Measurements from ENCODE around the gene ASPN. TPM values are rescaled to one million over a fixed set of nuclear protein-coding genes. Genes with fewer than 3 reads are reported as not detected.

ASPN gene
- total and polyA plus RNA-seq, 2 experiments from 2014 or later = 0.82 TPM; not detected in 1

DNA sequence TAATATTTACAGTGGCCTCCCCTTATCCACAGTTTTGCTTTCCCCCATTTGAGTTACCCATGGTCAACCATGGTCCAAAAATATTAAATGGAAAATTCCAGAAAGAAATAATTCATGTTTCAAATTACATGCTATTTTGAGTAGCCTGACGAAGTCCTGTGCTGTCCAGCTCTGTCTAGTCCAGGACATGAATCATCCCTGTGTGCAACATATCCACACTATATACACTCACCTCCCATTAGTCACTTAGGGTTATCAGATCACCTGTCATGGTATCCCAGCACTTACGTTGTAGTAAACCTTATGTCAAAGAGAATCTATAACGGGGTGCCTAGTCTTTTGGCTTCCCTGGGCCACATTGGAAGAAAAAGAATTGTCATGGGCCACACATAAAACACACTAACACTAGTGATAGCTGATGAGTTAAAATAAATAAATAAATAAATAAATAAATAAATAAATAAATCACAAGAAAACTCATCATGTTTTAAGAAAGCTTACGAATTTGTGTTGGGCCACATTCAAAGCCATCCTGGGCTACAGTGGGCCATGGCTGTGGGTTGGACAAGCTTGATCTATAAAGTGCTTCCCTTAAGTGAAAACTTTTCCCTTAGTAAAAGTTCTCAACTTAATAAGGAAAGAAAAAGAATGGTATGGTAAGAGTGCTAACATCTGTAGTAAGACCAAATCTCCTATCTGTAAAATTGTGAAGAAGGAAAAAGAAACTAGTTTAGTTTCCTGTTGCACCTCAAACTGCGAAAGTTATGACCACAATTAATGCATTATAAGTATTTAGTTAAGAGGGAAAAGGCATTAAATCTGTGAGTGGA is 42.2 kb downstream of the ASPN start:
- Histone ChIP-seq H4K20me1 (replicated peaks; ENCODE audit: insufficient read depth) (no peaks in the 10 kb centered on the region; the same call in 1 of the 2 replicates), H3K9me2 (ENCODE audit: insufficient read depth) (no peaks in the 10 kb centered on the region; the same call in 1 of the 2 replicates), H3K36me3 (ENCODE audit: insufficient read depth) (no peaks in the 10 kb centered on the region), H3K4me3 (no peak overlapping the region), H3K27me3 (ENCODE audit: insufficient read depth) (no peaks in the 10 kb centered on the region), H3K79me2 (replicated peaks; ENCODE audit: insufficient read depth) (no peaks in the 10 kb centered on the region), H3K27ac (ENCODE audit: low read depth) (no peak overlapping the region), H3K4me1 (ENCODE audit: insufficient read depth) (no peaks in the 10 kb centered on the region), H2AFZ (no peak overlapping the region), H3K4me2 (no peak overlapping the region), H3F3A (replicated peaks; ENCODE audit: low read depth) (no peaks in the 10 kb centered on the region)
- Mint-ChIP-seq H3K4me1 (no peaks in the 10 kb centered on the region), H3K9me3 (no peaks in the 10 kb centered on the region), H3K4me3 (no peak overlapping the region), H3K27me3 (ENCODE audit: insufficient read depth, low read depth, poor library complexity) (peaks cover 9% of the 10 kb centered on the region), H3K36me3 (ENCODE audit: low read depth) (no peaks in the 10 kb centered on the region), H3K27ac (no peak overlapping the region)
- no peak for DNase-seq (ENCODE audit: low spot score)
- ATAC-seq = no peak
- TF ChIP-seq, protein P1, sequence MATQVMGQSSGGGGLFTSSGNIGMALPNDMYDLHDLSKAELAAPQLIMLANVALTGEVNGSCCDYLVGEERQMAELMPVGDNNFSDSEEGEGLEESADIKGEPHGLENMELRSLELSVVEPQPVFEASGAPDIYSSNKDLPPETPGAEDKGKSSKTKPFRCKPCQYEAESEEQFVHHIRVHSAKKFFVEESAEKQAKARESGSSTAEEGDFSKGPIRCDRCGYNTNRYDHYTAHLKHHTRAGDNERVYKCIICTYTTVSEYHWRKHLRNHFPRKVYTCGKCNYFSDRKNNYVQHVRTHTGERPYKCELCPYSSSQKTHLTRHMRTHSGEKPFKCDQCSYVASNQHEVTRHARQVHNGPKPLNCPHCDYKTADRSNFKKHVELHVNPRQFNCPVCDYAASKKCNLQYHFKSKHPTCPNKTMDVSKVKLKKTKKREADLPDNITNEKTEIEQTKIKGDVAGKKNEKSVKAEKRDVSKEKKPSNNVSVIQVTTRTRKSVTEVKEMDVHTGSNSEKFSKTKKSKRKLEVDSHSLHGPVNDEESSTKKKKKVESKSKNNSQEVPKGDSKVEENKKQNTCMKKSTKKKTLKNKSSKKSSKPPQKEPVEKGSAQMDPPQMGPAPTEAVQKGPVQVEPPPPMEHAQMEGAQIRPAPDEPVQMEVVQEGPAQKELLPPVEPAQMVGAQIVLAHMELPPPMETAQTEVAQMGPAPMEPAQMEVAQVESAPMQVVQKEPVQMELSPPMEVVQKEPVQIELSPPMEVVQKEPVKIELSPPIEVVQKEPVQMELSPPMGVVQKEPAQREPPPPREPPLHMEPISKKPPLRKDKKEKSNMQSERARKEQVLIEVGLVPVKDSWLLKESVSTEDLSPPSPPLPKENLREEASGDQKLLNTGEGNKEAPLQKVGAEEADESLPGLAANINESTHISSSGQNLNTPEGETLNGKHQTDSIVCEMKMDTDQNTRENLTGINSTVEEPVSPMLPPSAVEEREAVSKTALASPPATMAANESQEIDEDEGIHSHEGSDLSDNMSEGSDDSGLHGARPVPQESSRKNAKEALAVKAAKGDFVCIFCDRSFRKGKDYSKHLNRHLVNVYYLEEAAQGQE (IDR thresholded peaks at IDR 0.05; ENCODE audit: unreplicated experiment) = no peak
- TF ChIP-seq CTCF (conservative IDR thresholded peaks at IDR 0.05; ENCODE audit: low read depth in 2 of 2) (no peak), CREB1 (CRISPR knock-in tag; IDR thresholded peaks at IDR 0.05; ENCODE audit: low read depth) (no peak), ZNF331 (CRISPR knock-in tag; IDR thresholded peaks at IDR 0.05; ENCODE audit: low read depth) (no peak), ZNF462 (CRISPR knock-in tag; IDR thresholded peaks at IDR 0.05) (no peak), POLR2AphosphoS5 (IDR thresholded peaks at IDR 0.05; ENCODE audit: low read depth) (no peak), STAT1 (IDR thresholded peaks at IDR 0.05; ENCODE audit: unreplicated experiment) (no peak), EZH2 (IDR thresholded peaks at IDR 0.05; ENCODE audit: low read depth, unreplicated experiment) (no peak), EZH2phosphoT487 (IDR thresholded peaks at IDR 0.05; ENCODE audit: unreplicated experiment) (no peak), NANOG (IDR thresholded peaks at IDR 0.05; ENCODE audit: borderline replicate concordance) (no peak), ZNF114 (CRISPR knock-in tag; IDR thresholded peaks at IDR 0.05) (no peak), JUNB (IDR thresholded peaks at IDR 0.05; ENCODE audit: unreplicated experiment) (no peak)
- TF ChIP-seq, protein P2, sequence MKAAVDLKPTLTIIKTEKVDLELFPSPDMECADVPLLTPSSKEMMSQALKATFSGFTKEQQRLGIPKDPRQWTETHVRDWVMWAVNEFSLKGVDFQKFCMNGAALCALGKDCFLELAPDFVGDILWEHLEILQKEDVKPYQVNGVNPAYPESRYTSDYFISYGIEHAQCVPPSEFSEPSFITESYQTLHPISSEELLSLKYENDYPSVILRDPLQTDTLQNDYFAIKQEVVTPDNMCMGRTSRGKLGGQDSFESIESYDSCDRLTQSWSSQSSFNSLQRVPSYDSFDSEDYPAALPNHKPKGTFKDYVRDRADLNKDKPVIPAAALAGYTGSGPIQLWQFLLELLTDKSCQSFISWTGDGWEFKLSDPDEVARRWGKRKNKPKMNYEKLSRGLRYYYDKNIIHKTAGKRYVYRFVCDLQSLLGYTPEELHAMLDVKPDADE (IDR thresholded peaks at IDR 0.05) = no peak

Measured in GM23338 (cell line).